EL (cell line): ENCODE results near the gene KCNA4.
"Not testable (repeated sequence)": the region's sequence is repeated elsewhere in the genome, so short reads cannot be mapped to it uniquely, and the experiment has no call there.

Experiments used
- DNase-seq: peaks from one replicate; pipeline ENCODE4 v3.0.0-alpha.2; 2016

Gene KCNA4

DNA sequence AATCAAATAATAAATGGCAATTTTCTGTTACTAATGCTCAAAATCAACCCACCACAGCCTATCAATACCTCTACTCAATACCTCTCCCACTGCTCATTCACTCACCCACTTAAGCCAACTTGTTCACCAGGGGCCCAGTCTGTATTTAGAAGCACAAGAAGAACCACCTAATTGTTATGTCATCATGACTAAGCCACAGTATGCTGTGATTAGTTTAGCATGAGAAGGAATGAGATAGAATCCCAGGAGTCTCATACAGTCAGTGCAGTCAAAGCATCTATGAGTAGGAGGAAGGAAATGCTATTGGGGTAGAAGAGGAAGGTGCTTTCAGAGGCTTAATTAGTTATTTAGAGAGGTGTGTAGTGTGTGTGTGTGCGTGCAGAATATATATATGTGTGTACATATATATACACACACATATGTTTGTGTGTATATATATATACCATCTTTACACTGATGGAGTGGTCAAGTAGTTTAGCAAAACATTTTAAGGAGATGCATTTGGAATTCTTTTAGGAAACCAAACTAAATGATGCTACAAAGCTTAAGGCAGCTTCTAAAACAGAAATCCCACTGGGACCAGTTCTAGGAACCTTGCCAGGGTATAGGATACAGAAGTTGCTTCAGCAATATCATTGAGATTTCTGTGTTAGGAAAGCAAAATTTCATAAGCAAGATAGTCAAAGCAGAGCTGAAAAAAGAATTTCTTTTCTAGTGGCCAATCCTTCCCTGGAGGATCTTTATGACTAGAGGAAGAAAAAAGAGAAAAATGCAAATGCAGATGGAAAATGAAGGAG, 27.5 kb downstream of the KCNA4 start:
- DNase-seq = no peak

DNA sequence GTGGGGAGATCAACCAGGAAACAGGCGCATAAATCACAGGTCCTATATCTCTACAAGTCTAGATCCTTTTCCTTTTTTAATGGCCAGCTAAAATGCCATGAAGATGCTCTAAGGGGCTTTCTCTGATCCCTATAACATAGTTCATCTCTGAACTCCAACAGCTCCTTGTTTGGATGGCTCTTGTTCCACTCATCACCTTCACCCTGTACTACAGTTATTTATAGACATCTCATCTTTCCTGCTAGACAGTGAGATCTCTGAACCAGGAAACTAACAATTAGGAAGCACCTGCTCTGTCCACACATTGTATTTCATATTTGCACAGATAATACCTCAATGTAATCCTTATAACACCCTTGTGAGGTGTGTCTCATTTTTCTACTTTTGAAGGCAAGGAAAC, 31.6 kb downstream of the KCNA4 start:
- no peak for DNase-seq

DNA sequence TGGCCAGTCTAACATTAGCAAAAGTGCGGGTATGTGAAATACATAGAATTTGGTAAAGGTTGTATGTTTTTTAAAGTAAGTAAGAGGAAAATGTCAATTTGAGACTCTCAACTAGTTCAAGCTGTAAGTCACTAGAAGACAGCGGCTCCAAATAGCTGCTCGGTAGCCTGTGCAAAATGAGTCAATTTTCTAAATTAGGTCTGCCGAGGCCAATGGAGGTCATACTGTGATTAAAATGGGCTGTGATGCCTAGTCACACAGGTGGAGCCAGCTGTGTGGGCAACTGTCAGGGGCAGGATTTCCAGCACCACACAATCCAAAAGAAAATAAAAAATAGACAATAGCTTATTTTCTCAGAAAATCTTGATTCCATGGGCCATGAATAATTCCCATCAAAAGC, 32.3 kb downstream of the KCNA4 start:
- no peak for DNase-seq

DNA sequence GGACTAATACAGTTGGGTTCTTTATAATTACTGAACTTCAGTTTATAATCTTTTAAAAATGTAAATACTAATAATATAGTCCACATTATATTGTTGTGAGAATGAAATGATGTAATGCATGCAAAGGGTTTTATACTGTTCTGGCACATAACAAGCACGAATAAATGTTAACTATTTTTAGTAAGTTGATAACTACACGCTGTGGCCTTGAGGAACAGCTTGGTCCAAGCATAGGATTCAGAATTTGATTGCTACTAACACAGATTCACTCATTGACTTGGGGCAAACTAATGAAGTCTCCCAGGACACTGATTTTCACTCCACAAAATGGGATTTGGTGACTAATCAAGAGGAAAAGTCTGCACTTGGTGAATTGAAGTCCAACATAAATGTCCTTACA, 38.3 kb downstream of the KCNA4 start:
- DNase-seq = no peak

DNA sequence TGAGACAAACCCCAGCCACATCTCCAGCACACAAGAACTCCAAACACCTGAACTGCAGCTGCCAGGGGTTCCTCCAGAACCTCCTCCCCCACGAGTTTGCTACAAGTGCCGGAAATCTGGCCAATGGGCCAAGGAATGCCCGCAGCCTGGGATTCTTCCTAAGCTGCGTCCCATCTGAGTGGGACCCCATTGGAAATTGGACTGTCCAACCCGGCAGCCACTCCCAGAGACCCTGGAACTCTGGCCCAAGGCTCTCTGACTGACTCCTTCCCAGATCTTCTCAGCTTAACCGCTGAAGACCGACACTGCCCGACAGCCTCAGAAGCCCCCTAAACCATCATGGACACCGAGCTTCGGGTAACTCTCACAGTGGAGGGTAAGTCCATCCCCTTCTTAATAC, 41.2 kb downstream of the KCNA4 start:
- DNase-seq = not testable (repeated sequence)

DNA sequence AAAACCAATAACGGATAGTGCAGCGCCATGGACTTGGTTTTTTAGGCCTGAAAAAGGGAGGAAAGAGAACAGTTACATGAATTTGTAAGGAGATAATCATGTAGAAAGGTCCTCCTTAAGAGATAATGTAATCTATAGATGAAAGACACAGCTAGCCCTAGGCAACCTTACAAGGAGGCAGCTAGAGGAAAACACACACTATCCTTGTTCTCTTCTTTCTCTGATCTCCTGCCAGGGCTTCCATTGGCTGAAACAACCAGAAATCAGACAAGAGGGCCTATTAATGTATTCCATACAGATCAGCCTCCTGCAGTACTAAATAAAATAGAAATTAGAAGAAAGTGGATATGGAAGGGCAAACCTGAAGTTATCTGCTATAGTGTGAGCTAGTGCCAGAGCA, 53.0 kb downstream of the KCNA4 start:
- DNase-seq = no peak

DNA sequence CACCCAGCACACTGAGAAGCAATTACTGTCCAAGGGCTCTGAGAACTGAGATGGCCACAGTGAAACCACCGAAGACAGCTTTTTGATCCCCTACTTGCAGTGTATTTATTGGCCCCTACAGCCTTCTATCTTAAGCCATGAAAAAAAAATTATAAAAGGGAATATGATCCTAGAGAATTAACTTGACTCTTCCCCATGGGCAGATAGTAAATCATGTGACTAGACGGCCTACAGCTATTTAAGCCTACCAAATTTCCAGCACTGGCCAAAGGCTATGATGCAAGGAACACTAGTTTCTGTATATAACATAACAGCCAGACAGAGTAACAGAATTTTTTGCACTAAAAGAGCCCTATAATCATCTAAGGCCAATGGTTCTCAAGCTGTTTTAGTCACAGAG, 53.8 kb downstream of the KCNA4 start:
- DNase-seq = no peak

DNA sequence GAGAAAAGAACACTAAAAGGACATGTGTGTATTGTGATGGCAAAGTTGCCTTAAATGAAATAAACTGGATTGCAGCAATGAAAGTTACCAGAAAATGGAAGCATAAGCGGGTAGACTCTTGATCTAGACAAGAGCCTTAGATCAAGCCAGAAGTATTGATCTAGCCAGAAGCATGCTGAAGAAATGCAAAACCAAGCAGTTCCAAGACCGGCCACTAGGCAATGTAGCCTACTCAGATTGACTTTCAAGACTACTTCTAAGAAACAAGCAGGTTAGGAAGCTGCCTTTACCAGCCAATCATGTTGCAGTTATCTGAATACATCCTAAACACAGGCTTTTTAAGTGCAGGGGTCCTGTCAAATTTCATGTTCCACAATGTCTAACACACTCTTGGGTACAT, 54.6 kb downstream of the KCNA4 start:
- DNase-seq = no peak
